Activated T-cell treated with anti-CD3 and anti-CD28 coated beads, Interleukin-2, amount 50 U/mL, for 4 hours (primary cell): ENCODE results near the gene HMGB2. TPM values are rescaled to one million over a fixed set of nuclear protein-coding genes. Genes with fewer than 3 reads are reported as not detected.

Source experiments
- ATAC-seq, 2 donors: fragments of 200-7000 bp; cut with Tn5 transposase; one replicate each; pipeline ENCODE4 v1.10.0; 2021
- DNase-seq: peaks from one replicate; pipeline ENCODE4 v3.0.0-alpha.2; 2020
- H3K27me3 Mint-ChIP-seq: one replicate; pipeline ENCODE4 v1.8.0; 2021; ENCODE audit warnings: low read depth, mixed read lengths
- H3K36me3 Mint-ChIP-seq: one replicate; pipeline ENCODE4 v1.8.0; 2022; ENCODE audit warnings: mixed read lengths; ENCODE audit not compliant: insufficient read depth
- H3K4me1 Mint-ChIP-seq: one replicate; pipeline ENCODE4 v1.8.0; 2021; ENCODE audit warnings: low read depth, mixed read lengths
- H3K4me3 Mint-ChIP-seq: one replicate; pipeline ENCODE4 v1.8.0; 2021; ENCODE audit warnings: mild to moderate bottlenecking, moderate library complexity, mixed read lengths
- H3K9me3 Mint-ChIP-seq: one replicate; pipeline ENCODE4 v1.8.0; 2021; ENCODE audit warnings: mixed read lengths
- total RNA-seq, 3 donors: library from RNA; stranded (reverse); gene quantifications; one replicate each; pipeline ENCODE4 v1.2.1, GENCODE V29; 2021

Gene HMGB2
- total RNA-seq, 3 donors from 2014 or later, result 46.4 to 59.0 (median 53.7) TPM

GRCh38 chr4:173360587-173361221 is 26.5 kb upstream of the HMGB2 start:
- Mint-ChIP-seq H3K27me3 (peaks cover 2% of the 10 kb centered on the region), H3K4me1 (peaks cover 6% of the 10 kb centered on the region), H3K9me3 (no peaks in the 10 kb centered on the region), H3K36me3 (no peaks in the 10 kb centered on the region), H3K4me3 (no peak overlapping the region)
- ATAC-seq (no peak), DNase-seq (no peak)

GRCh38 chr4:173357939-173358338 is 23.8 kb upstream of the HMGB2 start:
- ATAC-seq (no peak), DNase-seq (no peak)
- Mint-ChIP-seq H3K4me3 (no peak overlapping the region), H3K9me3 (no peaks in the 10 kb centered on the region), H3K36me3 (no peaks in the 10 kb centered on the region), H3K4me1 (no peaks in the 10 kb centered on the region), H3K27me3 (peaks cover 6% of the 10 kb centered on the region)

GRCh38 chr4:173347467-173347866 is 13.3 kb upstream of the HMGB2 start:
- Mint-ChIP-seq H3K9me3 (no peaks in the 10 kb centered on the region), H3K36me3 (no peaks in the 10 kb centered on the region), H3K4me1 (no peaks in the 10 kb centered on the region), H3K27me3 (no peaks in the 10 kb centered on the region), H3K4me3 (no peak overlapping the region)
- ATAC-seq (no peak), DNase-seq (no peak)

GRCh38 chr4:173346074-173346473 is 11.9 kb upstream of the HMGB2 start:
- no peak for ATAC-seq
- Mint-ChIP-seq H3K27me3 (no peaks in the 10 kb centered on the region), H3K36me3 (no peaks in the 10 kb centered on the region), H3K9me3 (no peaks in the 10 kb centered on the region), H3K4me3 (no peak overlapping the region), H3K4me1 (no peaks in the 10 kb centered on the region)
- DNase-seq, result no peak

GRCh38 chr4:173345648-173346047 is 11.5 kb upstream of the HMGB2 start:
- Mint-ChIP-seq H3K27me3 (no peaks in the 10 kb centered on the region), H3K9me3 (no peaks in the 10 kb centered on the region), H3K36me3 (no peaks in the 10 kb centered on the region), H3K4me1 (no peaks in the 10 kb centered on the region), H3K4me3 (no peak overlapping the region)
- DNase-seq (no peak), ATAC-seq (no peak)

- no peak for DNase-seq
- H3K4me1 Mint-ChIP-seq, result no peaks in the 10 kb centered on the region
Observed at GRCh38 chr4:173343832-173344397, 9.8 kb upstream of the HMGB2 start.

GRCh38 chr4:173337463-173337862 is 3.3 kb upstream of the HMGB2 start:
- H3K4me1 Mint-ChIP-seq, result peaks cover 11% of the 10 kb centered on the region
- no peaks in the 10 kb centered on the region for H3K9me3 Mint-ChIP-seq
- no peaks in the 10 kb centered on the region for H3K36me3 Mint-ChIP-seq
- no peak for ATAC-seq
- H3K27me3 Mint-ChIP-seq, result peaks cover 7% of the 10 kb centered on the region
- no peak overlapping the region for H3K4me3 Mint-ChIP-seq
- DNase-seq, result no peak

More at GRCh38 chr4:173343832-173344397, 9.8 kb upstream of the HMGB2 start:
- peaks cover 2% of the 10 kb centered on the region for H3K27me3 Mint-ChIP-seq
- no peak overlapping the region for H3K4me3 Mint-ChIP-seq
- no peaks in the 10 kb centered on the region for H3K36me3 Mint-ChIP-seq
- no peaks in the 10 kb centered on the region for H3K9me3 Mint-ChIP-seq
- ATAC-seq, result no peak

GRCh38 chr4:173334891-173335752 is 964 bp upstream of the HMGB2 start:
- Mint-ChIP-seq H3K9me3 (no peaks in the 10 kb centered on the region), H3K4me1 (peaks cover 18% of the 10 kb centered on the region)

GRCh38 chr4:173333658-173334084 is 487 bp downstream of the HMGB2 start:
- DNase-seq, result peak; percentile 27
- H3K4me3 Mint-ChIP-seq, result peak overlapping the region; percentile 98
- H3K27me3 Mint-ChIP-seq, result peaks cover 5% of the 10 kb centered on the region
- ATAC-seq, result peak; percentile 9
- peaks cover 18% of the 10 kb centered on the region for H3K4me1 Mint-ChIP-seq
- peaks cover 9% of the 10 kb centered on the region for H3K36me3 Mint-ChIP-seq
- H3K9me3 Mint-ChIP-seq, result no peaks in the 10 kb centered on the region

More at GRCh38 chr4:173334891-173335752, 964 bp upstream of the HMGB2 start:
- ATAC-seq, result peak; percentile 30 to 39
- Mint-ChIP-seq H3K27me3 (peaks cover 7% of the 10 kb centered on the region), H3K4me3 (peak overlapping the region; percentile 98), H3K36me3 (peaks cover 9% of the 10 kb centered on the region)
- peak; percentile 4 for DNase-seq

- Mint-ChIP-seq H3K36me3 (peaks cover 9% of the 10 kb centered on the region), H3K9me3 (no peaks in the 10 kb centered on the region)
- peak; percentile 14 for DNase-seq
Observed at GRCh38 chr4:173332963-173333657, 1.0 kb downstream of the HMGB2 start.

GRCh38 chr4:173332021-173332487 is 2.1 kb downstream of the HMGB2 start:
- ATAC-seq, result no peak
- H3K9me3 Mint-ChIP-seq, result no peaks in the 10 kb centered on the region
- DNase-seq, result no peak
- peaks cover 18% of the 10 kb centered on the region for H3K4me1 Mint-ChIP-seq
- H3K27me3 Mint-ChIP-seq, result peaks cover 4% of the 10 kb centered on the region
- H3K36me3 Mint-ChIP-seq, result peaks cover 9% of the 10 kb centered on the region
- peak overlapping the region; percentile 95 for H3K4me3 Mint-ChIP-seq

More at GRCh38 chr4:173332963-173333657, 1.0 kb downstream of the HMGB2 start:
- Mint-ChIP-seq H3K27me3 (peaks cover 5% of the 10 kb centered on the region), H3K4me1 (peaks cover 18% of the 10 kb centered on the region), H3K4me3 (peak overlapping the region; percentile 95)
- ATAC-seq, result no peak

GRCh38 chr4:173330590-173330989 is 3.6 kb downstream of the HMGB2 start:
- ATAC-seq, result no peak
- no peaks in the 10 kb centered on the region for H3K9me3 Mint-ChIP-seq
- no peak overlapping the region for H3K4me3 Mint-ChIP-seq
- H3K36me3 Mint-ChIP-seq, result peaks cover 9% of the 10 kb centered on the region
- no peak for DNase-seq
- peaks cover 18% of the 10 kb centered on the region for H3K4me1 Mint-ChIP-seq
- H3K27me3 Mint-ChIP-seq, result no peaks in the 10 kb centered on the region

- ATAC-seq, result no peak
- Mint-ChIP-seq H3K4me3 (no peak overlapping the region), H3K27me3 (no peaks in the 10 kb centered on the region), H3K9me3 (no peaks in the 10 kb centered on the region), H3K4me1 (peaks cover 16% of the 10 kb centered on the region), H3K36me3 (peaks cover 9% of the 10 kb centered on the region)
- no peak for DNase-seq
Observed at GRCh38 chr4:173328236-173328901, 5.8 kb downstream of the HMGB2 start.
